Left renal pelvis (tissue), 4 donors: ENCODE results near the gene PXYLP1. TPM values are rescaled to one million over a fixed set of nuclear protein-coding genes. Genes with fewer than 3 reads are reported as not detected.

ENCODE experiments used
- DNase-seq, 4 donors: peaks; one replicate each; pipeline ENCODE4 v3.0.0-alpha.2; 2013; ENCODE audit warnings: low read depth in 4 of 4, low spot score in 3 of 4
- polyA plus RNA-seq, 4 donors: library from polyadenylated mRNA; unstranded; fragments of 120-200 nt; gene quantifications; one replicate each; pipeline ENCODE4 v1.2.1, GENCODE V29; 2013; ENCODE audit not compliant: insufficient read length in 4 of 4

Gene PXYLP1
- polyA plus RNA-seq, 4 donors = 37.7 to 49.1 (median 40.5) TPM

DNA sequence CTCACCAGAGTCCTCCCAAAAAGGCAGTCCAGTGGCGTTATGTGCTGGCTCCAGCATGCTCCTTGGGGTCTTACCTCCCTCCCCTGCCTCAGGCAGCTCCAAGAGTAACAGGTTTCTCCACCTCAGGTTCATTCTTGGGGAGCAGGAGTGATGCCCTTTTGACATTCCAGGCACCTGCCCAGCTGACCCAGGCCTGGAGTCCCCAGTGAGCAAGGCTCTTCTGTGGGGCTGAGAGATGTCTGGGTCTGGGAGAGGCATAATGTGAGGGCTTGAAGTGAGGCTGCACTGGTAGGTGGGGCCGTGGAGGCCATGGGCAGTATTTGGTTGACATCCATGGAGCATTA lies 15.3 kb downstream of the PXYLP1 start:
- no peak for DNase-seq

DNA sequence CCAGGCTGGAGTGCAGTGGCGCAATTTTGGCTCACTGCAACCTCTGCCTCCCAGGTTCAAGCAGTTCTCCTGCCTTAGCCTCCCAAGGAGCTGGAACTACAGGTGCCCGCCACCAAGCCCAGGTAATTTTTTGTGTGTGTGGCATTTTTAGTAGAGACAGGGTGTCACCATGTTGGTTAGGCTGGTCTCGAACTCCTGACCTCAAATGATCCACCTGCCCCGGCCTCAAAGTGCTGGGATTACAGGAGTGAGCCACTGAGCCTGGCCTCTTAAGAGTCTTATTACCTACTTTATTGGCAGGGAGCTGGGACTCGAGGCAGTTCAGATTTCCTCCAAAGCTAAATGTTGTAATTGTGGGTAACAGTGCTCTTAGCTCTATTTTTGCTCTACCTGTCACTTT lies 16.4 kb downstream of the PXYLP1 start:
- no peak for DNase-seq

- no peak for DNase-seq
Measured at GRCh38 chr3:141249041-141249440, 17.4 kb downstream of the PXYLP1 start.

GRCh38 chr3:141250342-141250741 lies 18.7 kb downstream of the PXYLP1 start:
- DNase-seq = no peak

DNA sequence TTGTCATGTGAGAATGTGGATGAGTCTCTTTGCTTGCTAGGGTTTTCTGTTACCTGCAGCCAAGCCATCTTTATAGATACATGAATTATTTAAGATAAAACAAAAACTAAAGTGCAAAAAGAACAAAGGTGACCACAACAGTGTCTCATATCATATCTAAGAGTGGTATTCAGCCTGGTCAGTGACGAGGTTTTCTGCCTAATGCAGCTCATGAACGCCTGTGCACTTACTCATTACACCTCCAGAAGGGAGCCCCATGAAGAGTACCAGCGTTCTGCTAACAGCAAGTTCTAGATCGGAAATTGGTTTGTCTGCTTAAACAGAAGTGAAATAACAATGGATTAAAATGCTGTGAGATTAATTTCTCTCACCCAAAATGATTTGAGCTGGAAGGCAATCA lies 19.2 kb downstream of the PXYLP1 start:
- DNase-seq = no peak

DNA sequence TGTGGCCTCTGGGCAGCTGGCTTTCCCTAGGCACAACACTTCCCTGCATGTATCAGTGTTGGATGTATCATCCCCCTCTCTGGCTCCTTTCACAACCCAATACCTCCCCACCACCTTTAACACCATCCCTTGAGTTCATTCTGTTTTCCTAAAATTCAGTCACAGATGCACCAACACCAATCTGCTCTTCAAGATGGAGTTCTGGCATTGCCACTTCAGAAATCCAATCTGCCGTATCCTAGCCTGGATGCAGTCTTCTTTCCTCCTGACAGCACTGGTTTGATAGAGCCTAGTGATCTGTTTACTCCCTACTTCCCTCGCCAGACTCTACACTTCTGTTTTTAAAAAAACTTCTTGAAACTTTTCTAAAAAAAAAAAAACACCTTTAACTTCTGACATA lies 21.7 kb downstream of the PXYLP1 start:
- no peak for DNase-seq

- DNase-seq = no peak
Measured at GRCh38 chr3:141253811-141254210, 22.2 kb downstream of the PXYLP1 start.

GRCh38 chr3:141255137-141255845 lies 23.7 kb downstream of the PXYLP1 start:
- DNase-seq = no peak

DNA sequence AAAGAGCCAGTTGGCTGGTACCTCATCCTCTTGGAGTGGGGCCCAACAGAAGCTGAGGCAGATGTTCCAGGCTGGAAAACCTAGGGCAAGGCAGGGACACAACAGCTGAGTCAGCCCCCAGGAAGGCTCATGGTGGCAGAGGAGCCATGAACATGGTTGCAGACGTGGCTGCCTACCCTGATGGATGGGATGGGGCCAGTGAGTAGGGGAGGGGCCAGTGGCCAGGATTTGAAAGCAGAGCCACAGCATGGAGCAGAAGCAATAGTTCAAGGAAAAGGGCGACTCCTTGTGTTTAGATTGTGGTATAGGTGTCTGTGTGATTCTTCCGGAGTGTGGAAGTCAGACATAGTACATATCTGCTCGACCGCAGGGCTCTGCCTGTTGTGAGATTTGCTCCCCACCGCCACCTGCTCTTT lies 24.2 kb downstream of the PXYLP1 start:
- no peak for DNase-seq

- no peak for DNase-seq
Measured at GRCh38 chr3:141256820-141257219, 25.2 kb downstream of the PXYLP1 start.

DNA sequence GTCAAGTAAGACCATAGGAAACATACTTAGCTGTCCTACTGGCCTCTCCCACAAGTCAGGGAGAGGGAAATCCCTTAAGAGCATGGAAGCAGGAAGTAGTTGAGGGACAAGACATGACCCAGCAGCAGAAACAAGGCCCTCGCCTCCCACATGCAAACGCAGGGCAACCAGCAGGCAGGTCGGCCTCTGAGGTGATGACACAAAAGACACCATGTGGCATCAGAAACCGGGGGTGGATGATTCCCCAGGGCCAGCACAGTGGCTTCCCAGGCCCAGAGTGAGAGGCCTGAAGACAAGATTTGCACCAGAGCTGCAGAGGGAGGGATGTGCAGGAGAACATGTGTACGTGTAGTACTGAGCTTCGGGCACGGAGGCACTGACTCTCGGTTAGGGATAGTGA lies 26.3 kb downstream of the PXYLP1 start:
- DNase-seq = no peak

GRCh38 chr3:141258973-141259372 lies 27.3 kb downstream of the PXYLP1 start:
- no peak for DNase-seq

DNA sequence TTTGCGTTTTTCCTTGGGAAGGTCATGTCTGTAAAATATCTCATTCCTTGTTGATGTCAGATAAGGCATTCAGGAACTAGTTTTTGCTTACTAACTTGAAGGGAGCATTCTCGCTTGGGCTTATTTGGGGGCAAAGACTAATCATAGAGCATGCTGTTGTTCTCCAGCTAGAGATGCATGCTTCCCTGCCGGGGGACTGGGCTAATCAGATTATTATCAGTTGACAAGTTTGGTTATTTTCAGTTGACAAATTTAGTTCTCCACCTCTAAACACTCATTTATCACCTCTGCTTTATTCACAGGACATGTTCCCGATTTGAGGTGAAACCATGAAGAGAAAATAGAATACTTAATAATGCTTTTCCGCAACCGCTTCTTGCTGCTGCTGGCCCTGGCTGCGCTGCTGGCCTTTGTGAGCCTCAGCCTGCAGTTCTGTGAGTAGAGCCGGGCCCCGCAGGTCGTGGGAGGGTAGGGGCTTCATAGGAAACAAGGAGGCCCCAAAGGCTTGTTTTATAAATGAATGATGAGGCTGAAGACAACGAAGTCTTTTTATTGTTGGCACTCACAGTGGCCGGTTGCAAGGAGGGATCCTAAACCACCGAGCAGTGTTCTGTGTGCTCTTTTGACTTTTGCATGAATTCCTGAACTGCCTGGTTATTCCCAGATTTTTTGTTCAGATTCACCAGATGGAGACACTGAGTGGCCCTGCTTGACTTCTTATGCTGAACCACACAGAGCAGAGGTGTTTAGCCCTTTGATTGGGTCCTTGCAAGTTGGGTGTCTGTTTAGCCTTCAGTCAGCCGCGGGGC lies 28.4 kb downstream of the PXYLP1 start:
- no peak for DNase-seq

- no peak for DNase-seq
Measured at GRCh38 chr3:141260630-141260927, 29.0 kb downstream of the PXYLP1 start.

DNA sequence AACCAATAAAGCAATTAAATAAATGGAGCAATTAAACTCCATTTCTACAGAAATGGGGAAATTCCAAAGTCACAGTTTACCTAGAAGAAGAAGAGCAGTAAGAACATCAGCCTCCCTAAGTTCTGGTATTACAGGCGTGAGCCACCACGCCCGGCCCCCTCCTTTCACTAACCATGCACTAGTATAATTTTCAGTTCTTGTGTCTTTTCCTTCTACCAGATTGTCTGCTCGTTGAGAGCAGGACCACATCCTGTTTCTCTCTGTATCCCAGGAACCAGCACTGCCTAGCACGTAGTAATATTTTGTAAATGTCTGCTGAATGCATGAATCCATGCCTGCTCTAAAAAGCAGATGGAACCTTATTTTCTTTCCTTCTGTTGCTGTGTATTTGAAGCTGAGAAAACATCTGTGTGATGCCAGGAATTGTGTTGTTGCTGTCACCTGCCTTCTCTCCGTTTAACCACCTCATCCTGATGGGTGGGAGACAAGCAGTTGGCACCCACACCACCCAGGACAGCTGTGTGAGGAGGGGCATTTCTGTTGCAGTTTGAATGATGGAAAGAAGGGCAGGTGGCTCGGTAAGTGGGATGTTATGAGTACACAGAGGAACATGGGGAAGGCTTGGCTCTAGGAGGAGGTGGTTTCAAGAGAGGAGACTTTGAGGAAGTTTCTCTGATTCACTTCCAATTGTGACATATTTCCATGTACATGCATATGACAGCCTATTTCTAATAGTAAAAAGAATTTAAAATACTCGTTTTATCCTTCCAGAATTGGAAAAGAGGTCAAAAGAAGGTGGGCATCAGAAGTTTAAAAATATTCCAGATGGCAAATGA lies 30.1 kb downstream of the PXYLP1 start:
- no peak for DNase-seq

DNA sequence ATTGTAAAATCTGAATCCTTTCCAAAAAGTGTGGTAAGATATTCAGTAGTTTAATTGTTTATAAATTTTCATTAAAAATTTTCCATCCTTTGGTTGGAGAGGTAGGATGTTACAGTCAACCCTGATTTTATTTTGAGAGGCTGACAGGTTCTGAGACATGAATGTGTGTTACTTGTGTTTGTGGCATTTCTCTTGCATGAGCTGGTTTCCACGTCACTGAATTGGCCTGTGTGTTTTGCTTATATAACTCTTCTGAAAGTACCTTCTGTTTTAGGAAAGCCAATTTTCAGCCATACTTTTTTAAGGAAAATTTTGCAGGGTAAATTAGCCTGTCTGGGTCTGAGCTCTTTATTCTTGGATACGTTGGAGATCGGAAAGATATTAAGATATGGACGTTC lies 30.7 kb downstream of the PXYLP1 start:
- no peak for DNase-seq

DNA sequence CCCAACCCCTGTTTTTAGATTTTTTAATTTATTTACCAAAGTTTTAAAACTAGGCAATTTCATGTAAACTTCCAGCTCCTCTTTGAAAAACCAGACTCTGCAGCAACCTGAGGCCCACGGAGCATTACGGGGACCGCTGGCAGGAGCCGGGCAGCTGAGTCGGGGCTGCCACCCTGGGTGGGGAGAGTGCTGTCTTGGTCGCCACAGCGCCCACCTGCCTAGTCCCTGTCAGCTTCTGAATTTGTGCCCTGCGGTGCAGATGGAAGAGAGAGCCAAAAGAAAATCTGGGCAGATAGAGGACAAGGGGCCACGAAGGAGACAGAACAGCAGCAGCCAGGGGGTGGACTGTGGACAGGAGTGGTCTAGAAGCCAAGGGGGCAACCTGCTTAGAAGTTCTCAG lies 34.6 kb downstream of the PXYLP1 start:
- DNase-seq = no peak

GRCh38 chr3:141266797-141267555 lies 35.4 kb downstream of the PXYLP1 start:
- no peak for DNase-seq

GRCh38 chr3:141267629-141268028 lies 36.0 kb downstream of the PXYLP1 start:
- DNase-seq = no peak

DNA sequence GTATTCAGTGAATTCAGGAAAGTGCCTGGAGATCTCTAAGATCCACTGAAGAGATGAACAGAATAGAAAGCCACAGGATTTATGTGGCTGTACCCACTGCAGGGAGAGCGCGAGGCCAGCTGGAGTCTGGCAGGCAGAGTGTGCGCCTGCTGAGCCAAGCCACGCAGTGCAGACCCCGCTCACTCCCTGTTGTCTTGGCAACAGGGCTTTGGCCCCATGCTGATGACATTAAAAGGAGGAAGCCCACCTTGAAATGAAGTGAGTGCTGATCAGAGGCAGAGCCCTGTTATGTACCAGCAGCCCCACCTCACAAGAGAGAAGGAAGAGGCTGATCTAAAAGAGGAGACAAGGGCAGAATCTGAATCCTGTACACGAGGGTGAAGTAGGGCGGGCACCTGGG lies 36.7 kb downstream of the PXYLP1 start:
- DNase-seq = no peak

DNA sequence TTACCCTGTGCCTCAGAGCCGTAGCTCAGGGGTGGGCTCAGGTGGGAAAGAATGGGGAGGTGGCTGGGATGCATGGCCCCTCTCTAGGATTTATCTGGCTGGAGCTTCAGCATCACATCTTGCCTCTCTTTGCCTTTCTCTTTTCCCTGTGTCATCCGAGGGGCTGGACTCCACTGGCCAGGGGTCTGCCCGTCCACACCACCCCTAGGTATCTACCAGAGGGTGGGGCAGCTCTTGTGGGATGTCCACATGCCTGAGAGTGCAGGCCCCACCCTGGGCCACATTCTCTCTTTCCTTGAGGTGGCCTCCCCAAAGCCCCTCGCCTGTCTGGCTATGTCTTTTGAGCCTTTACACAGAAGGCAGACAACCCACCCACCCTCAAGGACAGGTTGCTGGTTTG lies 37.2 kb downstream of the PXYLP1 start:
- no peak for DNase-seq
